Measurements from ENCODE around the gene FAM118A. TPM values are rescaled to one million over a fixed set of nuclear protein-coding genes. Genes with fewer than 3 reads are reported as not detected.

Gene FAM118A
- total RNA-seq, 3 donors from 2014 or later, result 33.8 to 104 (median 55.4) TPM

GRCh38 chr22:45270095-45271020, 39.4 kb upstream of the FAM118A start:
- intact Hi-C loops (cut with DNase I; ENCODE audit: low total_unique reads), result no loop called here
- H3K9me3 ChIP-seq, result no peaks in the 10 kb centered on the region
- DNase-seq (ENCODE audit: low spot score in 2 of 2), result no peak

GRCh38 chr22:45271667-45272201, 38.0 kb upstream of the FAM118A start:
- peak in 1 of 3 donors; percentile 49 for TF ChIP-seq POLR2AphosphoS5 (IDR thresholded peaks at IDR 0.05)
- TF ChIP-seq CTCF (IDR thresholded peaks at IDR 0.05), result no peak
- H3K36me3 ChIP-seq, result no peaks in the 10 kb centered on the region
- H3K4me3 ChIP-seq, result no peak overlapping the region
- H3K27me3 ChIP-seq, result no peaks in the 10 kb centered on the region
- peaks cover 0 to 7% of the 10 kb centered on the region in 2 donors for H3K4me1 ChIP-seq
- intact Hi-C loops (cut with DNase I; ENCODE audit: low total_unique reads), result no loop called here
- DNase-seq (ENCODE audit: low spot score in 2 of 2), result peak in 1 of 2 donors; percentile 23
- peak overlapping the region; percentile 6 to 89 for H3K27ac ChIP-seq
- H3K9me3 ChIP-seq, result no peaks in the 10 kb centered on the region

More at GRCh38 chr22:45270095-45271020, 39.4 kb upstream of the FAM118A start:
- H3K27ac ChIP-seq, result peak overlapping the region in 1 of 2 donors; percentile 29
- no peaks in the 10 kb centered on the region for H3K36me3 ChIP-seq
- H3K4me3 ChIP-seq, result no peak overlapping the region
- no peaks in the 10 kb centered on the region for H3K27me3 ChIP-seq
- TF ChIP-seq CTCF (IDR thresholded peaks at IDR 0.05), result no peak
- TF ChIP-seq POLR2A (IDR thresholded peaks at IDR 0.05), result no peak
- peaks cover 0 to 7% of the 10 kb centered on the region in 2 donors for H3K4me1 ChIP-seq

- intact Hi-C loops (cut with DNase I; ENCODE audit: low total_unique reads), result no loop called here
- H3K9me3 ChIP-seq, result no peaks in the 10 kb centered on the region
- H3K4me3 ChIP-seq, result no peak overlapping the region
- no peaks in the 10 kb centered on the region for H3K27me3 ChIP-seq
- TF ChIP-seq CTCF (IDR thresholded peaks at IDR 0.05), result no peak
- no peak for TF ChIP-seq POLR2A (IDR thresholded peaks at IDR 0.05)
- TF ChIP-seq POLR2AphosphoS5 (IDR thresholded peaks at IDR 0.05), result no peak
- H3K4me1 ChIP-seq, result peaks cover 0 to 7% of the 10 kb centered on the region in 2 donors
- no peak for DNase-seq (ENCODE audit: low spot score in 2 of 2)
- H3K36me3 ChIP-seq, result no peaks in the 10 kb centered on the region
- peak overlapping the region; percentile 6 to 89 for H3K27ac ChIP-seq
Measured at GRCh38 chr22:45272498-45272897, 37.2 kb upstream of the FAM118A start.

- Histone ChIP-seq H3K27ac (no peak overlapping the region), H3K4me3 (no peak overlapping the region), H3K36me3 (no peaks in the 10 kb centered on the region), H3K9me3 (no peaks in the 10 kb centered on the region), H3K4me1 (peaks cover 0 to 7% of the 10 kb centered on the region in 2 donors), H3K27me3 (no peaks in the 10 kb centered on the region)
- no peak for TF ChIP-seq POLR2A (IDR thresholded peaks at IDR 0.05)
- TF ChIP-seq POLR2AphosphoS5 (IDR thresholded peaks at IDR 0.05), result no peak
- TF ChIP-seq CTCF (IDR thresholded peaks at IDR 0.05), result no peak
- intact Hi-C loops (cut with DNase I; ENCODE audit: low total_unique reads), result no loop called here
- no peak for DNase-seq (ENCODE audit: low spot score in 2 of 2)
Measured at GRCh38 chr22:45273452-45274075, 36.2 kb upstream of the FAM118A start.

Measured in breast epithelium (tissue), 4 donors.